HG03457 (cell line): ENCODE results near the gene KCNQ1OT1.

Source experiments
- ATAC-seq: cut with Tn5 transposase; IDR thresholded peaks from one replicate; pipeline ENCODE4 v1.9.1; 2021; ENCODE audit warnings: moderate number of reproducible peaks; ENCODE audit not compliant: unreplicated experiment

KCNQ1OT1 gene

DNA sequence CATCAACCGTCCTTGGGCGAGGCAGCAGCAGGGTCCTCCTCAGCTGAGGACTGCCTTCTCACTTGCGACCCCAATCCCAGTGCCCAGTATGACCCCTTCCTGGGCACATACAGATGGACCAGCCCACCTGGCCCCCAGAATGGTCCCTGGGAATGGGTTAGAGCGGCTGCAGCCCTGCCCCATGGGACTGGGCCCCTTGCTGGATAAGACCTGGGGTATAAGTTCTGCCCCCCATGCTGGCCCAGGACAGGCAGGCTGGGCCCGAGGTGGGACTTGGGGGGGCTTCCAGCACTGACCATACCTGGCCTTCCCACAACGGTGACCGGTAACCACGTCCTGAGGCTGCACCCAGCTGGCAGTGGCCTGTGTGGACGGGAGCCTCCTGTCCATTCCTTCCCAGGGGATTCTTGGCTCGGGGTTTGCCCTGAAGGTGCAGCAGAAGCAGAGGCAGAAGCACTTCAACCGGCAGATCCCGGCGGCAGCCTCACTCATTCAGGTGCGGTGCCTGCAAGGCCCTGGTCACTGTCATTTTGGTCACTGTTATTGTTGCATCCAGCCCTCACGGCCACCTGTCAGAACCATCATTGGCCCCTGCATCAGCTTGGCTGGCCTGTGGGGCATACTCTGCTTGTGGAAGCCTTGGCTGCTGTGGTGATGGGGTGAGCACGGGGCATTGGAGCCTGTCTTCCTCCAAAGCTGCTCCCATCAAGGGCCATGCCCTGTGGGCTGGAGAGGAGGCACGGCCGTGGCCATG lies 114.8 kb downstream of the KCNQ1OT1 start:
- no peak for ATAC-seq

DNA sequence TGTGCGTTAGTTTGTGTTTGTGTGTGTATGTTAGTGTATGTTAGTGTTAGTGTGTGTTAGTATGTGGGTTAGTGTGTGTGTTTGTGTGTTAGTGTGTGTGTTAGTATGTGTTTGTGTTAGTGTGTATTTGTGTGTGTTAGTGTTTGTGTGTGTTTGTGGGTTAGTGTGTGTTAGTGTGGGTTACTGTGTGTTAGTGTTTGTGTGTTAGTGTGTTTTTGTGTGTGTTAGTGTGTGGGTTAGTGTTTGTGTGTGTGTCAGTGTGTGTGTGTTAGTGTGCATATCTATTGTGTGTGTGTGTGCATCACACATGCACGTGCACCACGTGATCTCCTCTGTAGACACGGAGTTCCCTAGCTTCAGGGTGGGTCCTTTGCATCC lies 115.4 kb downstream of the KCNQ1OT1 start:
- no peak for ATAC-seq

DNA sequence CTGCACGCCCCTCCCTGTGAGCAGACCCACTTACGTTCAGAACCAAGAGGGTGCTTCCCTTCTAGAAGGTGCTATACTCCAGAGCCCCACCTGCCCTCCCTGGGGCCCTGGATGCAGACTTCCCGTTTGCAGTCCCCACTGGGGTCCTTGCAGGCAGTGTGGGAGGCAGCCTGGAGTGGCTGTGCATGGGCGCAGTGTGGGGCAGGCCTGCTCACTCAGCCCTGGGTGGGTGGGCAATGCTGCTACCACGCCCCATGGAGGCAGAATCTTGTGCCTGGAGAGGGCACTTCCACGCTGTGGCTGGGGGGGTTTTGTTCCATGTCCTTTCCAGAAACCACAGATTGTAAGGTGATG lies 116.2 kb downstream of the KCNQ1OT1 start:
- ATAC-seq = no peak

DNA sequence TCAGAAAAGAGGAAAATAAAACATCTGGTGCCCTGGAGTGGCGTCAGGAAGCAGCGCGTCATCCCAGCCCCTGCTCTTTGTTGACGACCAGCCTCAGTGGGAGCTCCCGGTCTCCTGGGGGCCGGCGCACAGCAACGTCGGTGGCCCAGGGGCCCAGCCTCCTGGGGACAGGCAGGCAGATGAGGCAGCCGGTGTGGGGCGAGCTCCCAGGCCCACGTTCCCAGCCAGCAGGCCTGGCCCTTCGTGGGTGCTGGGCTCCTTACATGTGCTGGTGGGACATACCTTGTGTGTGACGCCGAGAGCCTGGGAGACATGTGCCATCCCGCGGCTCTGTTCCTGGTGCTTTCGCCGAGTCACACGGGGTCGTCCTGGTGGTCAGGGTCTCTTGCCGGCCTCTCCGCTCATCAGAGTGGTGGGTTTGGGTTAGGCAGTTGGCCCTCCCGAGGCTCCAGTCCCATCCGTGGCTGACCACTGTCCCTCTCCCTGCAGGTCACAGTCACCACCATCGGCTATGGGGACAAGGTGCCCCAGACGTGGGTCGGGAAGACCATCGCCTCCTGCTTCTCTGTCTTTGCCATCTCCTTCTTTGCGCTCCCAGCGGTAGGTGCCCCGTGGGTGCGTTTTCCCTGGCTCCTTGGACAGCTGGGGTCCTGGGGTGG lies 116.7 kb downstream of the KCNQ1OT1 start:
- ATAC-seq = no peak

DNA sequence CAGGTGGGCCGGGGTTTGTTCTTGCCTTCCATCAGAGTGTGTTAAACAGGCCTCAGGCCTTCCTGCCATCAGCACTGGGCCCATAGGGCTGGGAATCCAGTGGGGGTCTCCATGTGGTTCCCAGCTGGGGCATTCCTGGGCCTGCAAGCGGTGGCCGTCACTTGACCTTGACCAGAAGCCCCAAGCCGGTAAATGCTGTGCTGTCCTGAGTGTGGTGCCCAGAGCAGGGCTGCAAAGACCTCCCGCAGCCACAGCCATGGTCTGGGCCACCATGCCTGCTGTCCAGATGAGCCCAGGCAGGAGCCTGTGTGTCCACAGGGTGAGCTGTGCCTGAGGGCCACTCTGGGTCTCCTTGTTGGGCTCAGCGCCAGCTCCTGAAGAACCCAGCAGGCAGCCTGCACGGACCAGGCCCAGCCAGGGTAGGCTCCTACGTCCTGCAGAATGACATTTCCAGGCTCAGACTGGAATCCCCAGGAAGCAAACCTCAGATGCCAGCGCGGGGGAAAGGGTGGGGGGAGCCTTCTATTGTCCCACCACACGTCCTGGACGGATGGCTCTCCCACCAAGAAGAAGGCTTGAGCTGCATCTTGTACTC lies 117.3 kb downstream of the KCNQ1OT1 start:
- no peak for ATAC-seq

DNA sequence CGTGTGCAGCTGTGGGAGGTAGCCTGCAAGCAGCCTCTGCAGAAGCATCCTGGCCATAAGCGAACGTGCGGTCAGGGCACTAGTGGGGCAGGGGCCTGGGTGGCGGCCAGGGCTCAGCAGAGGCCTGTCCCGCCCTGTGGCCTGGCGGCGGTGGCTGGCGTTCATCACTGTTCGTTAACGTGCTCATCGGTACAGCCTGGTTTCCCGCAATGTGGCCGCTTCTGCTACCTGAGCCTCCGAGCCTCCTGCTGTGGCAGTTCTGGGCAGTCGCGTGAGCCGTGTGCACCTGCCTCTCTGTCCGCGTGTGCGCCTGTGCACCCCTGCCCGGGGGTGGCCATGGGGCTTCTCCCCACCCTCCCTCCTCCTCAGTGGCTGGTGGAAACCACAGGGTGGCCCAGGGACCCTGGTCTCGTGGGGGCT lies 117.9 kb downstream of the KCNQ1OT1 start:
- no peak for ATAC-seq

DNA sequence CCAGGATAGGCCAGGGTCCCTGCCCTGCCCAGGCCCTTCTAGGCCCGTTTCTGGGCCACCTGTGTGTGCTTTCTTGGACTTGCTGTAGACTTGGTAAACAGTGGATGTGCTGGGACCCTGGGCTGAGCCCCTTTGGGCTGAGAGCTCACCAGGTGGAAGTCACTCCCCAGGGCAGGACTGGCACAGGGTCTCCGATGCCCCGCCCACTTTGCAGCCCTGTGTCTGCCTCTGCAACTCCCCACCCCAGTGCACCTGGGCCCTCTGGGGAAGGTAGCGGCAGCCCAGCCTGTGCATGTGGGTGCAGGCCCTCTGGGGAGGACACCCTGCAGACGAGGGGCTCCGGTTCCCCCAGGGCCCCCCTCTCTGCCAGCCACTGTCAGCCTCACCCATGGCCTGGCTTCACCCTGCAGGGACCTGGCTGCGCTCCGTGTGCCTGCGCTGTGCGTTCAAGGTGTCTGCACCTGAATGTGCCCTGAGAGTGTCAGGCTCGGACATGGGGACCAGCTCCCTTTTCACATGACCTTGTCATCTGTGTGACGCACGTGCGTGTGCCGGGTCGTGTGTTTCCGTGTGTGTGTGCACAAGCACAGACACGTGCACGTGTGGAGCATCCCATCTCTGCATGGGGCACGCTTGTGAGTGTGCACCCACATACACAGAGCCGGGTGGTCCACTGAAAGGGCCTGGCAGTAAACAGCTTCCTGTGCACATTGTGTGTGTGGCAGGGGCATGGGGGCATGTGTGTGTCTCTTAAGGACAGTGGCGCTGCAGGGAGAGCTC lies 118.5 kb downstream of the KCNQ1OT1 start:
- no peak for ATAC-seq

DNA sequence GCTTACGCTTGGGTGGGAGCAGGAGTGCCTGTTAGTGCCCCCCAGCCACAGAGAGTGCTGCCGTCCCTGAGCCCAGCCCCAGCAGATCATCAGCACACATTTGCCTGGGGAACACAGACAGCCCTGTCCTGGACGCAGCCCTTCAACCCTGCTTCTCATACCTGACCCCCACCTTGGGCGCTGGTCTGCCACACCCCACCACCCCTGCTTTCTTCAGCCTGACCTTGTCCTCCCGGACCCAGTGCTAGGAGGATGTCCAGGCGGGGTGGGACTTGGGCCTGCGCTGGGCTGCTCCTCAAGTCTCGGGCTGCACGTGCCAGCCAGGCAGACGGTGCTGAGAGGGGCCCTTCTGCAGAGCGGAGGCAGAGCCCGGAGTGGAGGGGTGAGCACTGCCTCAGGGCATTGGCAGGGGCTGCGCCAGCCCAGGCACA lies 119.2 kb downstream of the KCNQ1OT1 start:
- no peak for ATAC-seq

DNA sequence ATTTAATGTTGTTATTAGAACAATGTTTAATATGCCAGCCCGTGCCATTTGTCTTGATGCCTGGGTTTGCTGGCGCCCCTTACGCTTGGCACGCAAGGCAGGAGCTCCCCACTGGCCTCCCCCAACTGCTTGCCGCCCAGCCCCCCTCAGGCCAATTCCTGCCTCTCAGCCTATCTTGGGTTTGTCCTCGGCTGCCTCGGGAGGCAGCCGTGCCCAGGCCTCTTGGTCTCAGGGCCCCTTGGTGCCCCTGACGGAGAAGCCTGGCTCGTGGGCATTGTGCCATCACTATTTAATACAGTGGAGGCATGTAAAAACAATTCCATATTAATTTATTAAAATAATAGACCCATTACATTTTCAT lies 119.8 kb downstream of the KCNQ1OT1 start:
- no peak for ATAC-seq

DNA sequence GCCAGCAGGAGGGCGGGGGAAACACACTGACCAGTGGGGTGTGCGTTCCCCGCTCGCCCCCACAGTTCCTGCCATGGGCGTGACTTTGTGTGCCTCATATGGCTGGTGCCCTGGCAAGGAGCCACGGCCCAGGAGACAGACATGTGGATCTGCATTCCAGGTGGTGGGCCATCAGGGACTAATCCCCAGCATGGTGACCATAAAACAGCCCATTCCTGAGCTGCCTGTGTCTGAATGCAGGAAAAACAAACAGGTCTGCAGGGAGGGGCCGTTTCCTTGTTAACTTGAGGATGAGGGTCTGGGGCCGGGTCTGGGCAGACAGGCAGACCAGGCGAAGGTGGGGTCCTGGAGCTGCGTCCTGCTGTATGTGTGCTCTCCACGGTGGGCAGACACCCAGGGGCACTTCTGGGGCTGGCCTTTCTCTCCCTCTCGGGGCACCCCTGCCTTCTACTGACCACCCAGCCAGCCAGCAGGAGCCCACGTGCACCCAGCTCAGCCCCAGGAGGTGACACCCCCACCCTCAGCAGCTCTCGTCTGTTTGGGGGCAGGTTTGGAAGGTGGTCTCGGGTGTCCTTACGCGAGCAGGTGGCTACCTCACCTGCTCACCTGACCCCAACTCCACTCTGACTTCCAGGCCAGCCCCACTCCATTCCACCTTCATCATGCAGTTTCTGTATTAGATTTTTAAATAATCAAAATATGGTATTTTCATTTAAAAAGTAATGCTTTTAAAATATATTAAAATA lies 120.3 kb downstream of the KCNQ1OT1 start:
- ATAC-seq = no peak

DNA sequence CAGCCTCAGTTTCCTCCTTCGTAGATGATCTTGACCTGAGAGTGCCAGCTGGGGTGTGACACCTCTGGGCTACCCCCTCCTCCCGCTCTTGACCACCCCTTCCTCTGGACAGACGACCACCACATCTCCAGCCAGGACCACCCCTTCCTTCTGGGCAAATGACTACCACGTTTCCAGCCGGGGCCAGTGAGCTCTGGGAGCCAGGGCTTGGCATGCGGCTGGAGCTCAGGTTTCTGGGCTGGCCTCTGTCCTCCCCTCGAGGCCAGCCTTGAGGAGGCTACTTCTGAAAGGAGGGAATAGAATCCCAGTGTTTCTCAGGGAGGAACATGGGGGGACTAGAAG lies 120.9 kb downstream of the KCNQ1OT1 start:
- ATAC-seq = no peak

DNA sequence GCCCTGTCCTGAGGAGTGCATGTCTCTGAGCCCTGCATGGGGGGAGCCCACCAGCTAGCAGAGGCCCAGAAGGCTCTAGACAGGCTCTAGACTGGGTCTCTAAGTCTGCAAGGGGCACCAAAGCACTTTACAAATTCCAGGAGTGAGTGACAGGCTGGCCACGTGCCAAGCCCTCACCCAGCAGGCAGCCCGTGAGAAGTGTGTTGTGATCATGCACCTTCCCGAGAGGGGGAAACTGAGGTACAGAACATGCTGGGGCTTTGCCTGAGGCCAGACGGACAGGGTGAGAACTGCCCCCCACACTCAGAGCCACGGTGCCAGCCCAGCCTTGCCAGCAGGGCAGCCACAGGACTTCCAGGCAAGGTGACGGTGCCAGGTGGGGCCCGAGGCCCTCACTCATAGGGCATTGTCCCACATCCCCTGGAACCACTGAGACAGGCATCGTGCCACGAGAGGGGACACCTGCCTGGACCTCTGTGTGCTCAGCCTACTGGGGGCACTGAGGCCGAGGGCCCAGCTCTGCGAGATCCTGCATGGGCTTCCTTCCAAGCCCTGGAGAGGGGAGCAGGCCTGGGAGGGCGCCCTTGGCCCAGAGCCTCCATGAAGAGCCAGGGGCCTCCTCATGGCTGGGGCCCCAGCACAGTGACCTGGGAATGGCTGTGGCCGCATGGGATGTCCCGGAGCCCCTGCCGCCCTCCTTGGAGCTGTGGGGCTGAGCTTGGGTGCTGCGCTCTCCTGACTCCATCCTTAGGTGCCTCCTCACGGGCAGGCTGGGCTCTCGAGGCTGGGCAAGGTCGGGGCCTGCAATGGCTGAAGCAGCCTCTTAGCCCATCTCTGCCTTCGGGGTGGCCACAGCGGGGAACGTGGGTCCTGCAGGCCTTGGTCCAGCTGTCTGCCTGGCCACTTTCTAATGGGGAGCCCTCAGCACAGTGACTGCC lies 121.5 kb downstream of the KCNQ1OT1 start:
- ATAC-seq = no peak

DNA sequence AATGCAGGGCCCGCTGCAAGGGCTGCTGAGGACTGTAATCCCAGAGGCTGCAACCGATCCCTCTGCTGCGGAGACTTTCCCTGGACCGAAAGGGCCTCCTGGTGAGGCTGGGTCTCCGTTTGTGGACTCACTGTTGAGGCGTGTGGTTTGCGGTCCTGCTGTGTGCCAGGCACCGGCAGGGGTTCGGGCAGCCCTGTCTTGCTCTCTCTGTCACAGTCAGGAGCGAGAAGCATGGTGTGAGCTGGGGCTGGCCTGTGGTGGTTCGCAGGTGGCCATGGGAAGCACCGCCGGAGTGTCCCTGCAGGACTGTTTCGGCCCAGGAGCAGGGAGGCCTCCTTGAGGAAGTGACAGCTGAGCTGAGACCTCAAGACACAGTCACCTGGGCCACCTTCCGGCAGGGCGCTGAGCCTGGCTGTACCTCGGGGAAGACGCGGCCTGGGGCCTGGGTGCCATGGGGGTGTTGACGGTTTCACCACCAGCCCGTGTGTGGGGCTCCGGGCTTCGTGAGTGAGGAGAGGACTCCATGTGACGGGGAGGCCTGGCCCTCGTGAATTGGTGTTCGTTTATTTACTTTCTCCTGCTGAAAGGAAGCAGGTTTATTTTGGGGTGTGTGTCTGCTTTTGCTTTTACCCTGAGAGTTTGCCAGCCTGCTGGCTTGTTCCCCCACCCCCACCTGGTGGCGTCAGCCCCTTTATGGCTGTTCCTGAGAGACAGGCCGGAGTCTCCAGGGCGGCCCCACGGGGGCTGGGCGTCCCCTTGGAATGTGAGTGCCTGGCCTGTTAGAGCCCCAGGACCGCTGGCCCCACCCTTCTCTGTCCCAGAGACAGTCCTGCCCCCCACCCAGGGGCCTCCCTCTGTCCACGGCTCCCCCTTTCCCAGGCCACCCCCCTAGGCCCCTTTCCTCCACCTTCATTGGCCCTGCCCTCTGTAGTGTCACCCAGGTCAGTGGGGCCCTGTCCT lies 122.5 kb downstream of the KCNQ1OT1 start:
- no peak for ATAC-seq

DNA sequence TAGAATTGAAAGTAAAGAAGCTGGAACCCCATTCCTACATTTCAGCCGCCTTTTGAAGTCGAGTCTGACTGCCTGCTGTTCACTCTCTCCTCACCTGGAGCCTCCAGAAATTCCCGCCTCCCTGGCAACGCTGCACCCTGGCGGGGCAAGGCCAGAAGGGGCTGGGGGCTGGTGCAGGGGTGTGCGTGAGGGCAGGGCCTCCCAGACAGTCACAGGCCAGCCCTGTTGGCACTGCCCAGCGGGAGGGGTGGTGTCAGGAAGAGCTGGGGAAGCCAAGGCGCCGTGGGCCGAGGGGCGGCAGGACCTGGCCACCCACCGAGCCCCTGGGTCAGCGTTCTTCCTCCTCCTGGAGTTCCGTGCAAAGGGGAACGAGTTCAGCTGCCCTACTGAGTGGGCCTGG lies 123.2 kb downstream of the KCNQ1OT1 start:
- no peak for ATAC-seq

DNA sequence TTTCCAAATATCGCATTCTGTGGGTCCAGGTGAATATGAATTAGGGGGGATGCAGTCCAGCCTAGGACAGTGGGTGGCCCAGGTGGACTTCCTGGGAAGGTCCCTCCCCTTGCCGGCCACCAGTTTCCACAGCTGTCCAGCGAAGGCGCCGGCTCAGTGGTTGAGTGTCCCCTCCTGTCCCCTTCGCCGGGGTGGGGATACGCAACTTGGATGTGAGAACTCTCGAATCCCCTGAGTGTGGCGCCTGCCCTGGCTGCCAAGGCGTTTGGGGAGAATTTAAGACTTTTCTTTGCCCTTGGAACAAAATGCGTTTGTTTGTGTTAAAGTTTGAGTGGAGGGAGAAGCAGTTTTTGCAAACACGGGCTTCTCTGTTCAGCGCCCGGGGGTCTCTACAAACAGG lies 123.7 kb downstream of the KCNQ1OT1 start:
- ATAC-seq = no peak

DNA sequence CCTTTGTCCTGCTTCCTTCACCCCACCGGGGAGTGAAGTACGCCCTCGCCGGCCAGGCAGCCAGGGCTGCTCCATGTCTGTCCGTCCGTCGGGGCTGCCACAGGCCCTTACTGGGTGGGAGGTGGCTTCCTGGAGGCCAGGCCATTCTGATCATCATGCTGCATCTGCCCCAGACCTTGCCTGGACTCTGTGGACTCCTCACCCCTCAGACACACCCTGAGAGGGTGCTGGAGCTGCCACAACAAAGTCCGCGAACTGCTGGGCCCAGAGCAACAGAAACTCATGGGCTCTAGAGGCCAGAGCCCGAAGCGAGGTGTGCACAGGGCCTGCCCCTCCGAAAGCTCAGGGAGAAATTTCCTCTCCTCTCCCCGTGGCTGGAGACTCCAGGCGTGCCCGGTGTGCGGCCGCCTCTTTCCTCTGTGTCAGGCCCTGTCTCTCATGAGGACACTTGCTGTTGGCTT lies 124.2 kb downstream of the KCNQ1OT1 start:
- ATAC-seq = no peak

DNA sequence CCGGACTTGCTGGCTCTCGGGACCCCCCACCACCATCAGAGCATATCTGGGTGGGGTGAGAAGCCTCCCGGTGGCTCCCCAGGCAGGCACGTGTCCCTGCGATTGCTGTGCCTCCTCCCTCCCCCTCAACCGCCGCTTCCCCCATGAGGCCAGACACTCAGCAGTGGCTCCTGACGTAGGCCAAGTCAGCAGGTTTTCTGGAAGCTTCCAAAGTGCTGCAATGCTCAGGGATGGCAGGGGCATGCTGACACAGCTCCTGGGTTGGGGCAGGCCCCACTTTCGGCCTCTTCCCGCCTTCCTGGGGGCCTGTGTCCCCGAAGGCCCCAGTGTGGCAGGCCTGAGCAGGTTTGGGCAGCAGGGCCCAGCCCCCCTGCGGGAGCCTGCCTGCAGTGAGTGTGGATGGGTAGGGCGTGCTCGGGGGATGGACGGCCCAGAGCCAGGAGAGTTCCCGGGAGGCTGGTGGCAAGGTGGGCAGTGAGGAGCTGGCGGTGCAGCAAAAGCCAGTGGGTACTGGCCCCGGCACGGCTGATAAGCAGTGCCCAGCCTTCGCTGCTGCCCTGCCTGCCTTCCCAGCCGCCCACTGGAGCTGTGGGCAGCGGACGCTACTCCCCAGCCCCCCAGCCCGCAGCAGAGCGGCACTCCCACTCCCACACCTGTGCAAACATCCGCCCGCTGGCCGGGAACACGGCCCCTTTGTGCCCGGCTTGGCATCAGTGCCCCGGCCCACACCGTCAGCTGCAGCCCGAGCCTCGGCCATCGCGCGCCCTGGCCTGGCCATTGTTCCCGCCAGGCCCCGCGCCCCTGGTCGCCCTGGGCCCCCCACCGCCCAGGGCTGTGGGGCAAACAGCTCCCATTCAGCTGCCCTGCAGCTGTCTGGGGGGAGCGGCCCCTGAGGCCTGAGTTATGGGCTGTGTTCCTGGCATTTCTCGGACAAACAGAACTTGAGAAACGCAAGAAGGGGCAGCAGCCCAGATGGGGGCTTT lies 125.0 kb downstream of the KCNQ1OT1 start:
- no peak for ATAC-seq
